WTC11 (cell line): ENCODE data around the gene TRIM47. TPM values are rescaled to one million over a fixed set of nuclear protein-coding genes. Genes with fewer than 3 reads are reported as not detected.

ENCODE experiments used
- ATAC-seq: fragments of 200-7000 bp; cut with Tn5 transposase; 2 replicates; pipeline ENCODE4 v1.10.0; 2021; ENCODE audit warnings: mild to moderate bottlenecking, moderate library complexity
- CTCF ChIA-PET: fragments of 300-600 bp; sonication (Branson Sonifier 250); formaldehyde crosslinking; loops from one replicate; lab custom pipeline; 2021; ENCODE audit warnings: antibody characterized with exemption; lab: Charles Lee
- POLR2A ChIA-PET: fragments of 350-600 bp; sonication (Branson Sonifier 250); formaldehyde crosslinking; loops from one replicate; lab custom pipeline; 2021; ENCODE audit warnings: antibody characterized with exemption; lab: Charles Lee
- DNase-seq: peaks from one replicate; pipeline ENCODE4 v3.0.0; 2021; ENCODE audit warnings: low spot score
- H3K27ac Mint-ChIP-seq: 2 replicates; pipeline ENCODE4 v1.8.0; 2021; ENCODE audit warnings: mixed read lengths
- H3K27me3 Mint-ChIP-seq: 2 replicates; pipeline ENCODE4 v1.8.0; 2021; ENCODE audit warnings: low read depth, mild to moderate bottlenecking, moderate library complexity, mixed read lengths
- H3K36me3 Mint-ChIP-seq: 2 replicates; pipeline ENCODE4 v1.8.0; 2021; ENCODE audit warnings: mixed read lengths
- H3K4me1 Mint-ChIP-seq: 2 replicates; pipeline ENCODE4 v1.8.0; 2022; ENCODE audit warnings: mixed read lengths
- H3K4me3 Mint-ChIP-seq: 2 replicates; pipeline ENCODE4 v1.8.0; 2021; ENCODE audit warnings: mild to moderate bottlenecking, moderate library complexity, mixed read lengths
- H3K9me3 Mint-ChIP-seq: 2 replicates; pipeline ENCODE4 v1.8.0; 2021; ENCODE audit warnings: mixed read lengths
- AFF4 ChIP-seq: sonication (generic); formaldehyde crosslinking; IDR thresholded peaks from 2 replicates; pipeline ENCODE4 v1.8.1; 2023; ENCODE audit warnings: mild to moderate bottlenecking, missing genetic modification reagents, borderline replicate concordance
- AR ChIP-seq: fragments of 250-450 bp; sonication (Bioruptor Pico); IDR thresholded peaks from 2 replicates; pipeline ENCODE4 v1.9.0; 2021; ENCODE audit warnings: mild to moderate bottlenecking
- E2F4 ChIP-seq: sonication (generic); formaldehyde crosslinking; IDR thresholded peaks from 2 replicates; pipeline ENCODE4 v1.8.1; 2022; ENCODE audit warnings: low read depth, mild to moderate bottlenecking, moderate library complexity, missing genetic modification reagents, borderline replicate concordance
- E2F5 ChIP-seq: sonication (generic); formaldehyde crosslinking; IDR thresholded peaks from 2 replicates; pipeline ENCODE4 v1.8.1; 2022; ENCODE audit warnings: mild to moderate bottlenecking, moderate library complexity, missing genetic modification reagents
- ELF4 ChIP-seq: sonication (generic); formaldehyde crosslinking; IDR thresholded peaks from 2 replicates; pipeline ENCODE4 v1.8.1; 2022; ENCODE audit warnings: low read depth, mild to moderate bottlenecking, moderate library complexity, missing genetic modification reagents
- ERG ChIP-seq: fragments of 250-450 bp; sonication (Bioruptor Pico); IDR thresholded peaks from 2 replicates; pipeline ENCODE4 v1.8.0; 2021; ENCODE audit warnings: mild to moderate bottlenecking
- MLX ChIP-seq: sonication (generic); formaldehyde crosslinking; IDR thresholded peaks from 2 replicates; pipeline ENCODE4 v1.8.1; 2023; ENCODE audit warnings: mild to moderate bottlenecking, missing genetic modification reagents, moderate library complexity
- NFYB ChIP-seq: sonication (generic); formaldehyde crosslinking; conservative IDR thresholded peaks from 2 replicates; pipeline ENCODE4 v1.8.0; 2022; ENCODE audit warnings: low read depth, missing genetic modification reagents
- NR3C1 ChIP-seq: sonication (generic); formaldehyde crosslinking; conservative IDR thresholded peaks from 2 replicates; pipeline ENCODE4 v1.8.1; 2023; ENCODE audit warnings: low read depth, mild to moderate bottlenecking, missing genetic modification reagents
- OVOL2 ChIP-seq: fragments of 250-450 bp; sonication (Bioruptor Pico); IDR thresholded peaks from 2 replicates; pipeline ENCODE4 v1.9.0; 2021; ENCODE audit warnings: mild to moderate bottlenecking, borderline replicate concordance
- PRRX2 ChIP-seq: fragments of 250-450 bp; sonication (Bioruptor Pico); IDR thresholded peaks from 2 replicates; pipeline ENCODE4 v1.8.0; 2021; ENCODE audit warnings: mild to moderate bottlenecking
- RORB ChIP-seq: fragments of 250-450 bp; sonication (Bioruptor Pico); IDR thresholded peaks from 2 replicates; pipeline ENCODE4 v1.9.0; 2021; ENCODE audit warnings: mild to moderate bottlenecking
- SMAD4 ChIP-seq: sonication (generic); formaldehyde crosslinking; IDR thresholded peaks from 2 replicates; pipeline ENCODE4 v1.8.0; 2022; ENCODE audit warnings: mild to moderate bottlenecking, missing genetic modification reagents
- TEAD1 ChIP-seq: sonication (generic); formaldehyde crosslinking; IDR thresholded peaks from 2 replicates; pipeline ENCODE4 v1.8.0; 2022; ENCODE audit warnings: mild to moderate bottlenecking, missing genetic modification reagents
- ZNF121 ChIP-seq: sonication (generic); formaldehyde crosslinking; IDR thresholded peaks from 2 replicates; pipeline ENCODE4 v1.8.0; 2023; ENCODE audit warnings: missing genetic modification reagents
- ZNF219 ChIP-seq: sonication (generic); formaldehyde crosslinking; IDR thresholded peaks from 2 replicates; pipeline ENCODE4 v1.8.0; 2023; ENCODE audit warnings: missing genetic modification reagents, mild to moderate bottlenecking, borderline replicate concordance
- ZNF317 ChIP-seq: sonication (generic); formaldehyde crosslinking; IDR thresholded peaks from 2 replicates; pipeline ENCODE4 v1.8.1; 2023; ENCODE audit warnings: low read depth, mild to moderate bottlenecking, moderate library complexity, missing genetic modification reagents, borderline replicate concordance
- total RNA-seq: library from RNA; stranded (reverse); gene quantifications from 3 replicates; pipeline ENCODE4 v1.2.3, GENCODE V29; 2021
- TF ChIP-seq, protein P1 (sequence below): fragments of 250-450 bp; sonication (Bioruptor Pico); conservative IDR thresholded peaks from 2 replicates; pipeline ENCODE4 v1.9.0; 2021; ENCODE audit warnings: mild to moderate bottlenecking

Gene TRIM47
- total RNA-seq, 1 experiment from 2014 or later: 10.0 TPM

DNA sequence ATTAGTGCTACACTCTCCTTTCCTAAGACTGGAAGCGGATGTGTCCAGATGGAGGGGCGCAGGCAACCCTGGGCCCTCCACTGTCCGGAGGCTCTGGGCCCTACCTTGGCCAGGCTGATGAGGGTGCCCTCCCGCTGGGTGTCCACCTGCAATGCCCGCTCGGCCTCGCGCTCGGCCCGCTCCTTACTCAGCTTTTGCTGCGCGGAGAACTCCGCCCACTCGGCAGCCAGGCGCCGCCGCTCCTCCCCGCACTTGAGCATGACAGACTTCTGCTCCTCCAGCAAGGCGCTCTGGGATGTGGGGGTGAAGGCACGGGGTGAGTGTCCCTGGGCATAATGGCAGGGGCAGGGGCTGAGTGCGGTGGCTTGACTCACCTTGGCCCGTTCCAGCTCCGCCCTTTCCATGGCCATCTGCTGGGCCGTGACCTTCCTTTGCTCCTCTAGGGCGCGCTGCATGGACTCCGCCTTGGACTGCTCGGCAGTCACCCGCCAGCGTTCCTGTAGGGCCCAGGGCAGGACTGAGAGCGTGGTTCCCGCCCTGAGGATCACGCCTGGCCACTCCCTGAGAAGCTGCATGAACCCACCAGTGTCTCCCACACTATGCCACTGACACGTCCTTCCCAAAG lies 36.4 kb upstream of the TRIM47 start:
- peak; percentile 66 for DNase-seq
- Mint-ChIP-seq H3K4me3 (no peak overlapping the region), H3K4me1 (0 out of 2 replicates have a peak, but pooled peaks cover 2% of the 10 kb centered on the region), H3K36me3 (peaks cover 7% of the 10 kb centered on the region)
- TF ChIP-seq ZNF121 (peak; percentile 98), AR (CRISPR knock-in tag) (no peak)
- TF ChIP-seq, protein P1, sequence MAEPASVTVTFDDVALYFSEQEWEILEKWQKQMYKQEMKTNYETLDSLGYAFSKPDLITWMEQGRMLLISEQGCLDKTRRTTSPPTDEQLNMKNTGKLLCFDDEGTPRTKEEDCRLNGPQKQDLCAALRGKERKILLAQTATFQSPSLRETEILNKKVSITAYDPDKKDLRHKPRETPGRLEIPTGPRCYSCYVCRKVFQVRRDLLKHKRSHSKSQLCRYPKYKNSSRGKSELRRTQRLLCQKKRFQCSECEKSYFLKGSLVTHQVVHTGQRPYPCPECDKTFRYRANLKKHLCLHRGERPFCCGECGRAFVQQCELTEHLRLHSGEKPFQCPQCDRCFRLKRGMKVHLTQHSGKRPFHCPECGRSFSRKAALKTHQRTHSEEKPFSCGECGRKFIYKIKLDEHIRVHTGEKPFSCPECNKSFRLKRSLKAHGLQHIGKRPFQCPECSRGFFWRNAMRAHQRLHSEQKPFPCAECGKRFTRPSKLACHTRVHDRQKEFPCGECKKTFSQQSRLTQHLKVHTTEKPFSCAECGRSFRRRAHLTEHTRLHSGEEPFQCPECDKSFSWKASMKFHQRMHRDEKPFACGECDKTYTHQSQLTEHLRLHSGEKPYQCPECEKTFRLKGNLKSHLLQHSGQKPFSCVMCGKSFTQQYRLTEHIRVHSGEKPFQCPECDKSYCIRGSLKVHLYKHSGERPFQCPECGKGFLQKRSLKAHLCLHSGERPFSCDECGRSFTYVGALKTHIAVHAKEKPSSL (CRISPR knock-in tag): no peak
- TF ChIP-seq, all 79 proteins: peak for 1
- CTCF ChIA-PET: interaction anchor here (0.6 to 7.4 kb wide), 11 partner anchors 9 to 219 kb away, joined by 3 to 53 read pairs (median 4); partner anchors contain the start of genes CDK3 and MRPL38
- POLR2A ChIA-PET: interaction anchor here (0.5 to 1.0 kb wide), 3 partner anchors 17 to 646 kb away, joined by 3 to 6 read pairs (median 4); partner anchors contain the start of gene FBF1
- H3K27me3 Mint-ChIP-seq: no peaks in the 10 kb centered on the region
- ATAC-seq: peak; percentile 83
- no peaks in the 10 kb centered on the region for H3K9me3 Mint-ChIP-seq
- H3K27ac Mint-ChIP-seq: peak overlapping the region; percentile 9; the same call in 1 of the 2 replicates

DNA sequence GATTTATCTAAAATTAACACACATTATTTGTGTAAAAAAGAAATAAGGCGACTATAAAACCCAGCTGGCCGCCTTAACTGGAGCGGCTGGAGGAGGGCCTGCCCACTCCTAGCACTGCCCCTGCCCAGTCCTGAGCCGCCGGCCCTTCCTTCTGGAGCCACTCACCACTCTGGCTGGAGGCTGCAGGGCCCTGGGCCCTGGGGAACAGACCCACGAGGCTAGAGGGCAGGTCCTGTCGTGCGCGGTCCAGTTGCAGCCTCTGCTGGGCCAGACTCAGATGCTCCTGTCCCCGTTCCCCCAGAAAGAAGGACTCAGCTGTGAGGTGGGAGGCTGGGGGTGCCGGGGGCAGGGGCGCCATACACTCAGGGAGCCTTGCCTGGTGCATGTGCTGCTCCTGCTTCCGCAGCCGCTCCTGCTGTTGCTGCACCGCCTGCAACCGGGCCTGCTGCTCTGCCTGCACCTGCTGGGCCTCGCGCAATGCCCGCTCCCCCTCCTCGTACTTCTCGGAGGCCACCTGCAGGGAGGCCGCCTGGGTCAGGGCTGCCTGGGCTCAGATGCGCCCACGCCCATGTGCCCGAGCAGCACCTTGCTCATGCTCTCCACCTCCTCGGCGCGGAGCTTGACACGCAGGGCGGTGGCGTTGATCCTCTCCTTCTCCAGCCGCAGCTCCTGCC lies 35.3 kb upstream of the TRIM47 start:
- Mint-ChIP-seq H3K27me3 (no peaks in the 10 kb centered on the region), H3K27ac (no peak overlapping the region), H3K36me3 (peaks cover 6% of the 10 kb centered on the region), H3K9me3 (no peaks in the 10 kb centered on the region), H3K4me1 (0 out of 2 replicates have a peak, but pooled peaks cover 2% of the 10 kb centered on the region), H3K4me3 (no peak overlapping the region)
- ChIA-PET CTCF (interaction anchor here (3.2 kb wide), 1 partner anchor 92 kb away, joined by 13 read pairs; no protein-coding TSS in a partner anchor), POLR2A (no interaction called here)
- no peak for ATAC-seq
- TF ChIP-seq AFF4 (CRISPR knock-in tag) (no peak), ZNF219 (no peak), NFYB (no peak), ERG (no peak), MLX (CRISPR knock-in tag) (no peak), SMAD4 (CRISPR knock-in tag) (no peak), RORB (CRISPR knock-in tag) (no peak), TEAD1 (CRISPR knock-in tag) (no peak), OVOL2 (CRISPR knock-in tag) (no peak), NR3C1 (no peak), ELF4 (no peak), ZNF317 (CRISPR knock-in tag) (no peak), E2F4 (CRISPR knock-in tag) (no peak), E2F5 (no peak), PRRX2 (no peak)
- DNase-seq: no peak
